ENCODE measurements around the gene IL4R. TPM values are rescaled to one million over a fixed set of nuclear protein-coding genes. Genes with fewer than 3 reads are reported as not detected.
"Not testable (repeated sequence)": the region's sequence is repeated elsewhere in the genome, so short reads cannot be mapped to it uniquely, and the experiment has no call there.

IL4R gene
- total RNA-seq, 1 experiment from 2014 or later = 12.0 TPM

DNA sequence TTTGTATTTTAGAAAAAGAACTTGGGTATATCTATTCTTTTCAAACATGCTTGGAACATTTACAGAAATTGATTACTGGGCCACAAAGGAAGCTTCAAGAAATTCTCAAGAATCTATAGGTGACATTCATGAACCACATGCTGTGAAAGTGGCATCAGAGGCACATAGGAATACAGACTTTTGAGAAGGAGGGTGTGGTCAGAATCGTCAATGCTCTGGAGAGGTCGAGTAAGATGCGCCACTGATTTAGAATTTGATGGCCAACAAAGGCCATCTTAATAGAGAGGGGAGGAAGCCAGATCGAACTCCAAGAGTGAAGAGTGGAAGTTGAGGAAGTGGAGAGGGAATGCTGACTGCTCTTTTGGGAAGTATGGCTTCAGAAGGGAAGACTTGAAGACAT, 41.7 kb upstream of the IL4R start:
- Histone ChIP-seq H3K4me2 (ENCODE audit: low read depth, low read length, poor library complexity, severe bottlenecking) (no peak overlapping the region), H3K9me2 (replicated peaks; ENCODE audit: insufficient read depth, low read length) (no peaks in the 10 kb centered on the region), H3K79me2 (ENCODE audit: low read length) (peaks cover 20% of the 10 kb centered on the region), H3K27ac (ENCODE audit: low read length) (no peak overlapping the region), H3K4me3 (ENCODE audit: low read length) (no peak overlapping the region), H3K9ac (ENCODE audit: low read length) (no peak overlapping the region), H2AFZ (ENCODE audit: low read length) (no peak overlapping the region), H3K27me3 (ENCODE audit: low read length) (no peaks in the 10 kb centered on the region), H3K4me1 (ENCODE audit: low read length) (peaks cover 24% of the 10 kb centered on the region), H3K9me3 (ENCODE audit: low read length) (no peaks in the 10 kb centered on the region), H4K20me1 (ENCODE audit: insufficient read depth, low read depth, low read length) (no peaks in the 10 kb centered on the region), H3K36me3 (ENCODE audit: insufficient read depth, low read length) (no peaks in the 10 kb centered on the region)
- DNase-seq = no peak

DNA sequence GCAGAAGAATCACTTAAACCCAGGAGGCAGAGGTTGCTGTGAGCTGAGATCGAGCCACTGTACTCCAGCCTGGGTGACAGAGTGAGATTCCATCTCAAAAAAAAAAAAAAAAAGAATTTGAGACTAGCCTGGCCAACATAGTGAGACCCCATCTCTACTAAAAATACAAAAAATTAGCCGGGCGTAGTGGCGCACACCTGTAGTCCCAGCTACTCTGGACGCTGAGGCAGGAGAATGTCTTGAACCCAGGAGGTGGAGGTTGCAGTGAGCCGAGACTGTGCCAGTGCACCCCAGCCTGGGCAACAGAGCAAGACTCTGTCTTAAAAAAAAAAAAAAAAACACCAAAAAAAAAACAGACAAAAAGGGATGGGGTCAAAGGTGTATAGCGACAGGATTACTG, 41.1 kb upstream of the IL4R start:
- not testable (repeated sequence) for H3K36me3 ChIP-seq (ENCODE audit: insufficient read depth, low read length); H2AFZ ChIP-seq (ENCODE audit: low read length); DNase-seq; H3K9ac ChIP-seq (ENCODE audit: low read length); H3K27me3 ChIP-seq (ENCODE audit: low read length); H3K9me3 ChIP-seq (ENCODE audit: low read length); H4K20me1 ChIP-seq (ENCODE audit: insufficient read depth, low read depth, low read length); H3K27ac ChIP-seq (ENCODE audit: low read length); H3K4me3 ChIP-seq (ENCODE audit: low read length); H3K9me2 ChIP-seq (replicated peaks; ENCODE audit: insufficient read depth, low read length); H3K4me2 ChIP-seq (ENCODE audit: low read depth, low read length, poor library complexity, severe bottlenecking)
- Histone ChIP-seq H3K4me1 (ENCODE audit: low read length) (peaks cover 19% of the 10 kb centered on the region), H3K79me2 (ENCODE audit: low read length) (peaks cover 15% of the 10 kb centered on the region)

DNA sequence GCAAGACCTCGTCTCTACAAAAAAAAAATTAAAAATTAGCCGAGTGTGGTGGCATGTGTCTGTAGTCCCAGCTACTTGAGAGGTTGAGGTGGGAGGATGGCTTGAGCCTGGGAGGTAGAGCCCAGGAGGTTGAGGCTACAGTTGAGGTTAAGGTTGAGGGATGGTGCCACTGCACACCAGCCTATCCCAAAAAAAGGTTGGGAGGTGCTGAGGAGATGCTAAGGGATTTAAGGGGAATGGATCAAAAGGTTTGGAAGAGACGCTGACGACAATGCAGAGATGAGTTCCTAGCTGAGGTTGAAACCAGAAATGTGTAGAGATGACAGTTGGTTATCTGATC, 40.5 kb upstream of the IL4R start:
- DNase-seq = no peak
- no peaks in the 10 kb centered on the region for H3K9me3 ChIP-seq (ENCODE audit: low read length)
- no peaks in the 10 kb centered on the region for H4K20me1 ChIP-seq (ENCODE audit: insufficient read depth, low read depth, low read length)
- peaks cover 9% of the 10 kb centered on the region for H3K79me2 ChIP-seq (ENCODE audit: low read length)
- H3K4me1 ChIP-seq (ENCODE audit: low read length) = peaks cover 14% of the 10 kb centered on the region
- H3K9me2 ChIP-seq (replicated peaks; ENCODE audit: insufficient read depth, low read length) = no peaks in the 10 kb centered on the region
- no peak overlapping the region for H3K4me2 ChIP-seq (ENCODE audit: low read depth, low read length, poor library complexity, severe bottlenecking)
- no peak overlapping the region for H3K9ac ChIP-seq (ENCODE audit: low read length)
- no peak overlapping the region for H3K4me3 ChIP-seq (ENCODE audit: low read length)
- H3K27me3 ChIP-seq (ENCODE audit: low read length) = no peaks in the 10 kb centered on the region
- no peak overlapping the region for H2AFZ ChIP-seq (ENCODE audit: low read length)
- no peak overlapping the region for H3K27ac ChIP-seq (ENCODE audit: low read length)
- no peaks in the 10 kb centered on the region for H3K36me3 ChIP-seq (ENCODE audit: insufficient read depth, low read length)

DNA sequence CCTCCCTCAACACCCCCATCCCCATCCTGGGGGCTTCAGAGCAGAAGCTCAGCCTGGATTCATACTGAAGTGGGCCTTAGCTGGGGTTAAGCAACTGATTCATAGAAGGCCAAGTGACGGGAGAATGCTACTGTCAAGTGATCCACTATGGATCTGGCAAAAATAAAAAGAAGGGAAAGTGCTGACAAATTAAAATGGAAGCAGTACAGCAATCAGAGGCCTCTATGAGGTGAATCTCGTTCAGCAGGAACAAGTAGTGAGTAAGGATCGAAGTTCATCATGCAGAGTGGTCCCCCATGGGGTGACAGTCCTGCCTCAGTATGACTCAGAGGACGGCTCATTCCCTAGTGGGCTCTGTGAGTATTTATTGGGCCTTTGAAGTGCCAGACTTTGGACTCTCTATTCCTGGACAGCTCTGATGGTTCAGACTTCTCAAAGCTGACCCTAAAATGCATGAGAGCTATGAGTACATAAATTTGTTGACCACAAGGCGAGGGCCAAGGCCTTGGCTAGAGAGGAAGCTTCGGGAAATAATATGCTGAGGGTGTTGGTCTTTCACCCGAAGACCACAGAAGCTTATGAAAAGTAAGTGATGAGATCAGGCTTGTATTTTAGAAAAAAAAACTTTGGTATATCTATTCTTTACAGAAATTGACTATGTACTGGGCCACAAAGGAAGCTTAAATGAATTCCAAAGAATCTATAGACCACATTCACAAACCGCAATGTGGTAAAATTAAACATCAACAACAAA, 39.9 kb upstream of the IL4R start:
- DNase-seq = no peak
- Histone ChIP-seq H3K4me2 (ENCODE audit: low read depth, low read length, poor library complexity, severe bottlenecking) (no peak overlapping the region), H3K4me3 (ENCODE audit: low read length) (no peak overlapping the region), H3K9ac (ENCODE audit: low read length) (no peak overlapping the region), H3K36me3 (ENCODE audit: insufficient read depth, low read length) (no peaks in the 10 kb centered on the region), H3K27ac (ENCODE audit: low read length) (no peak overlapping the region), H3K79me2 (ENCODE audit: low read length) (peaks cover 6% of the 10 kb centered on the region; the same call in 1 of the 2 replicates), H2AFZ (ENCODE audit: low read length) (no peak overlapping the region), H3K9me2 (replicated peaks; ENCODE audit: insufficient read depth, low read length) (no peaks in the 10 kb centered on the region), H3K9me3 (ENCODE audit: low read length) (no peaks in the 10 kb centered on the region), H3K27me3 (ENCODE audit: low read length) (no peaks in the 10 kb centered on the region), H4K20me1 (ENCODE audit: insufficient read depth, low read depth, low read length) (no peaks in the 10 kb centered on the region), H3K4me1 (ENCODE audit: low read length) (peaks cover 14% of the 10 kb centered on the region)

DNA sequence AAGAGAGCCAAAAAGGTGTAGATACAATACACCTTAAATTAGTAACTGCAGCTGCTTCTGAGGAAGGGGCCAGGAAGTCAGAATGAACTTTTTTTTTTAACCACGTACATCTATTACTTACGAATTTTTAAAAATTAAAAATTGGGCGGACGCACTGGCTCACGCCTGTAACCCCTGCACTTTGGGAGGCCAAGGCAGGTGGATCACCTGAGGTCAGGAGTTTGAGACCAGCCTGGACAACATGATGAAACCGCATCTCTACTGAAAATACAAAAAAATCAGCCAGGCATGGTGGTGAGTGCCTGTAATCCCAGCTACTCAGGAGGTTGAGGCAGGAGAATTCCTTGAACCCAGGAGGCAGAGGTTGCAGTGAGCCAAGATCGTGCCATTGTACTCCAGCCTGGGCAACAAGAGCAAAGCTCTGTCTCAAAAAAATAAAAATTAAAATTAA, 39.3 kb upstream of the IL4R start:
- H3K4me1 ChIP-seq (ENCODE audit: low read length); H3K79me2 ChIP-seq (ENCODE audit: low read length); H3K4me3 ChIP-seq (ENCODE audit: low read length); DNase-seq; H3K4me2 ChIP-seq (ENCODE audit: low read depth, low read length, poor library complexity, severe bottlenecking); H4K20me1 ChIP-seq (ENCODE audit: insufficient read depth, low read depth, low read length); H3K9me3 ChIP-seq (ENCODE audit: low read length); H2AFZ ChIP-seq (ENCODE audit: low read length); H3K36me3 ChIP-seq (ENCODE audit: insufficient read depth, low read length); H3K9me2 ChIP-seq (replicated peaks; ENCODE audit: insufficient read depth, low read length); H3K27ac ChIP-seq (ENCODE audit: low read length); H3K9ac ChIP-seq (ENCODE audit: low read length); H3K27me3 ChIP-seq (ENCODE audit: low read length): not testable (repeated sequence)

DNA sequence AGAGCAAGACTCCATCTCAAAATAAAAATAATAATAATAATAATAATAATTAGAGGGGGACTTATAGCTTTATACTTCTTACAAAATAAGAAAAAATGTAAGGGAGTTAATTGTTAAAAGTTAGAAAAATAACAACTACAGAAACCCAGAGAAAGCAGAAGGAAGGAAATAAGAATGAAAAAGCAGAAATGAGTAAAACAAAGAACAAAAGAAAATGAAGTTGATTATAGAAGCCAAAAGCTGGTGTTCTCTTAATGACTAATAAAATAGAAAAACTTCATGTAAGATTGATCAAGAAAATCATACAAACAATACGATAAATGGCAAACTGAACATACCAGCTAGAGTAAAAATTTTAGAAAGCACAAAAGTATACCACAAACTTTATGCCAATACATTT, 38.4 kb upstream of the IL4R start:
- no peak for DNase-seq
- Histone ChIP-seq H4K20me1 (ENCODE audit: insufficient read depth, low read depth, low read length) (no peaks in the 10 kb centered on the region), H3K9me2 (replicated peaks; ENCODE audit: insufficient read depth, low read length) (no peaks in the 10 kb centered on the region), H3K4me3 (ENCODE audit: low read length) (no peak overlapping the region), H3K9me3 (ENCODE audit: low read length) (no peaks in the 10 kb centered on the region), H3K4me2 (ENCODE audit: low read depth, low read length, poor library complexity, severe bottlenecking) (no peak overlapping the region), H3K27me3 (ENCODE audit: low read length) (no peaks in the 10 kb centered on the region), H3K36me3 (ENCODE audit: insufficient read depth, low read length) (no peaks in the 10 kb centered on the region), H3K9ac (ENCODE audit: low read length) (no peak overlapping the region), H3K27ac (ENCODE audit: low read length) (no peak overlapping the region), H2AFZ (ENCODE audit: low read length) (no peak overlapping the region), H3K4me1 (ENCODE audit: low read length) (peaks cover under 1% of the 10 kb centered on the region; the same call in 1 of the 2 replicates), H3K79me2 (ENCODE audit: low read length) (no peaks in the 10 kb centered on the region)

DNA sequence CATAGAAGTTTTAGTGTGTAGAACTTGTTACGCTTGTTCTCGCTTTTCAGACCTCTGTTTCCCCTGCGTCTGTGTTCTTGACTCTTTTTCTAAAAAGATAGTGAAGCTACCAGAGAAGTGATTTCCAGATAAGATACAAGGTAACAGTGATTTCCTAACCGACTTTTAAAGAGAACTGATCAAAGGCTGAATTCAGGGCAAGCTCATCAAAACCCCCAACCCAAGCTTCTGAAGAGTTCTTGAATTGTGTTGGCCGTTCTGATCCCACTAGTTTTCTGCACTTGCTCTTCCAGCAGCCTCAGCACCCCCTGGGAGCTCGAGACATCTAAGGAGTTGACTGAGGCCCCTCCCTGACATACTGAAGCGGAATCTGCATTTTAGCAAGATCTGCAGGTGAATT, 32.5 kb upstream of the IL4R start:
- no peaks in the 10 kb centered on the region for H4K20me1 ChIP-seq (ENCODE audit: insufficient read depth, low read depth, low read length)
- no peak overlapping the region for H3K4me3 ChIP-seq (ENCODE audit: low read length)
- no peaks in the 10 kb centered on the region for H3K9me3 ChIP-seq (ENCODE audit: low read length)
- H3K36me3 ChIP-seq (ENCODE audit: insufficient read depth, low read length) = no peaks in the 10 kb centered on the region
- no peaks in the 10 kb centered on the region for H3K79me2 ChIP-seq (ENCODE audit: low read length)
- no peak overlapping the region for H3K9ac ChIP-seq (ENCODE audit: low read length)
- H3K4me1 ChIP-seq (ENCODE audit: low read length) = no peaks in the 10 kb centered on the region
- no peak overlapping the region for H3K27ac ChIP-seq (ENCODE audit: low read length)
- no peaks in the 10 kb centered on the region for H3K9me2 ChIP-seq (replicated peaks; ENCODE audit: insufficient read depth, low read length)
- no peak overlapping the region for H2AFZ ChIP-seq (ENCODE audit: low read length)
- DNase-seq = no peak
- H3K27me3 ChIP-seq (ENCODE audit: low read length) = no peaks in the 10 kb centered on the region
- no peak overlapping the region for H3K4me2 ChIP-seq (ENCODE audit: low read depth, low read length, poor library complexity, severe bottlenecking)

DNA sequence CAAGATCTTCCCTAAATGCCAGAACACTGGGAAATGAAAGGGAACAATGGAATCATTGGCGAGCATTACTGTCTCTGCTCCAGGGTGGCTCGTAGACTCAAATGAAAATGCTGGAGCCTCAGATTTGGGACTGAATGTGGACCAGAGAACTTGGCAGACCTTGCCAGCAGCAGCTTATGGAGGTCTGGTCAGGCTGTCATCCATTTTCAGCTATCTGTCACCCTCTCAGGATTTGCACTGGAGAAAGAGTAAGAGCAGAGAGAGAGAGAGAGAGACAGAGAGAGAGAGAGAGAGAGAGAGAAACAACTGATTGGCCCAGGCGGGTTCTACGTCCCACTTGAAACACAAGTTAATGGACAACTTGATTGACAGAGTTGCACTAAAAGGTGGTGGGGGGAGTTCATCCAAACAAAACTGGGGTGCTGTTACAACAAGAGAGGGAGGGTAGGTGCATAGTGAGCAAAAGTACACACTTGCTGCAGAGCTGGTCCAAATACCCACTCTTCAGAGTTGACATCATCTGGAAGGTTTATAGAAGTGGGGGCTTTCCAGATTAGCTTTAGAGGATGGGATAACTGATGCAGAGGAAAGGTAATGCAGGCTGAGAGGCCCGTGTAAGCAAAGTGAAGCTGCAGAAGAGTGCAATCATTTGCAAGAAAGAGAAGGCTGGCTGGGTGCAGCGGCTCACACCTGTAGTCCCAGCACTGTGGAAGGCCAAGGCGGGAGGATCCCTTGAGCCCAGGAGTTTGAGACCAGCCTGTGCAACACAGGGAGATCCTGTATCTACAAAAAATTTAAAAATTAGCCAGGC, 28.7 kb upstream of the IL4R start:
- Histone ChIP-seq H3K9me3 (ENCODE audit: low read length) (no peaks in the 10 kb centered on the region), H3K27me3 (ENCODE audit: low read length) (no peaks in the 10 kb centered on the region), H3K4me2 (ENCODE audit: low read depth, low read length, poor library complexity, severe bottlenecking) (no peak overlapping the region), H3K4me3 (ENCODE audit: low read length) (no peak overlapping the region), H2AFZ (ENCODE audit: low read length) (no peak overlapping the region), H3K36me3 (ENCODE audit: insufficient read depth, low read length) (no peaks in the 10 kb centered on the region), H4K20me1 (ENCODE audit: insufficient read depth, low read depth, low read length) (no peaks in the 10 kb centered on the region), H3K79me2 (ENCODE audit: low read length) (no peaks in the 10 kb centered on the region), H3K4me1 (ENCODE audit: low read length) (no peaks in the 10 kb centered on the region), H3K9ac (ENCODE audit: low read length) (no peak overlapping the region), H3K9me2 (replicated peaks; ENCODE audit: insufficient read depth, low read length) (no peaks in the 10 kb centered on the region), H3K27ac (ENCODE audit: low read length) (no peak overlapping the region)
- DNase-seq = no peak
